Activated CD4-positive, alpha-beta T cell treated with anti-CD3 and anti-CD28 coated beads for 48 hours (primary cell): ENCODE measurements around the gene GPR84.

Experiments used
- DNase-seq: peaks from one replicate; pipeline ENCODE4 v3.0.0-alpha.2; 2020

GPR84 gene

GRCh38 chr12:54321363-54321762 lies 42.9 kb downstream of the GPR84 start:
- DNase-seq = no peak
